ENCODE measurements around the gene ZKSCAN1.

DNA sequence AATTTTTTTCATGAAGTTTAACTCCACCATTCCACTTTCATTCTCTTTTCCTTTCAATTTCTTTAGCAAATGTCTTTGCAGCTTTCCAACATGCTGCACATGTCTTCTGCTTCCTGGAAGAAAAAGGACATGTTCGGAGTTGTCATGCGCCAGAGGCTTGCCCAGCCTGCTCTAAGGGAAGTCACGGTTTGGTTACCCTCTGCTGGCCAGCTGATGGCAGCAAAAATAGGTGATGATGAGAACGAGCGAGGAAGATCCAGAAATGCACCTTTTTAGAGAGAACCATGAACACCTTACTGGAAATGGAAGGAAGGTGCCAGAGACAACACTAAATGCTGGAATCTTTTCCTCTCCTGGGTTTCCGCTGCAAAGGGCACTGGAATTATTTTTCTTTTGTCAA is 29.3 kb downstream of the ZKSCAN1 start:
- TF ChIP-seq, protein P1, sequence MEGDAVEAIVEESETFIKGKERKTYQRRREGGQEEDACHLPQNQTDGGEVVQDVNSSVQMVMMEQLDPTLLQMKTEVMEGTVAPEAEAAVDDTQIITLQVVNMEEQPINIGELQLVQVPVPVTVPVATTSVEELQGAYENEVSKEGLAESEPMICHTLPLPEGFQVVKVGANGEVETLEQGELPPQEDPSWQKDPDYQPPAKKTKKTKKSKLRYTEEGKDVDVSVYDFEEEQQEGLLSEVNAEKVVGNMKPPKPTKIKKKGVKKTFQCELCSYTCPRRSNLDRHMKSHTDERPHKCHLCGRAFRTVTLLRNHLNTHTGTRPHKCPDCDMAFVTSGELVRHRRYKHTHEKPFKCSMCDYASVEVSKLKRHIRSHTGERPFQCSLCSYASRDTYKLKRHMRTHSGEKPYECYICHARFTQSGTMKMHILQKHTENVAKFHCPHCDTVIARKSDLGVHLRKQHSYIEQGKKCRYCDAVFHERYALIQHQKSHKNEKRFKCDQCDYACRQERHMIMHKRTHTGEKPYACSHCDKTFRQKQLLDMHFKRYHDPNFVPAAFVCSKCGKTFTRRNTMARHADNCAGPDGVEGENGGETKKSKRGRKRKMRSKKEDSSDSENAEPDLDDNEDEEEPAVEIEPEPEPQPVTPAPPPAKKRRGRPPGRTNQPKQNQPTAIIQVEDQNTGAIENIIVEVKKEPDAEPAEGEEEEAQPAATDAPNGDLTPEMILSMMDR (IDR thresholded peaks at IDR 0.05), result peak; percentile 39 to 59 (median 48)
- no peak for TF ChIP-seq POLR2A (IDR thresholded peaks at IDR 0.05)

Data from right lobe of liver (tissue), 4 donors.